K562 (cell line): ENCODE data around the gene PDLIM4. TPM values are rescaled to one million over a fixed set of nuclear protein-coding genes. Genes with fewer than 3 reads are reported as not detected.

Experiments
- CHAMP1 ChIP-seq: fragments of 450-650 bp; IDR thresholded peaks from 2 replicates; pipeline ENCODE4 v1.6.1; 2016; ENCODE audit warnings: mild to moderate bottlenecking
- DDX20 ChIP-seq: fragments of 450-650 bp; IDR thresholded peaks from 2 replicates; pipeline ENCODE4 v1.6.1; 2016; ENCODE audit warnings: missing genetic modification characterization, low read depth, mild to moderate bottlenecking, missing compliant biosample characterization, moderate library complexity
- GATA2 ChIP-seq: sonication (generic); formaldehyde crosslinking; IDR thresholded peaks from 2 replicates; pipeline ENCODE4 v1.4.0; 2020; ENCODE audit warnings: mild to moderate bottlenecking, missing genetic modification reagents
- HDAC1 ChIP-seq, 2 experiments: fragments of 450-650 bp; IDR thresholded peaks; 2 replicates each; pipeline ENCODE4 v1.6.1; 2016 to 2017; ENCODE audit warnings: inconsistent platforms in 1 of 2, mild to moderate bottlenecking in 1 of 2, moderate library complexity in 1 of 2
- HSF4 ChIP-seq: fragments of 250-450 bp; sonication (Bioruptor Pico); IDR thresholded peaks from 2 replicates; pipeline ENCODE4 v2.1.2; 2022; ENCODE audit warnings: mild to moderate bottlenecking, moderate library complexity, borderline replicate concordance
- LCOR ChIP-seq: sonication (generic); formaldehyde crosslinking; IDR thresholded peaks from 2 replicates; pipeline ENCODE4 v1.8.0; 2022; ENCODE audit warnings: mild to moderate bottlenecking, missing genetic modification reagents
- MCM5 ChIP-seq: fragments of 450-650 bp; IDR thresholded peaks from 2 replicates; pipeline ENCODE4 v1.6.1; 2016; ENCODE audit warnings: low read depth
- MEIS2 ChIP-seq: fragments of 450-650 bp; IDR thresholded peaks from 2 replicates; pipeline ENCODE4 v1.6.1; 2014; ENCODE audit warnings: mild to moderate bottlenecking; ENCODE audit not compliant: partially characterized antibody
- MITF ChIP-seq: IDR thresholded peaks from 2 replicates; pipeline ENCODE4 v1.6.1; 2014; ENCODE audit warnings: antibody characterized with exemption
- MYNN ChIP-seq, 2 experiments: sonication (generic); formaldehyde crosslinking in 1 of 2; IDR thresholded peaks; 2 replicates each; pipeline versions ENCODE4 v1.5.0 to v1.6.1; 2016 to 2020; ENCODE audit warnings: antibody characterized with exemption in 1 of 2, missing genetic modification reagents in 1 of 2
- PTRF ChIP-seq: fragments of 450-650 bp; IDR thresholded peaks from 2 replicates; pipeline ENCODE4 v1.6.1; 2016; ENCODE audit warnings: mild to moderate bottlenecking, missing genetic modification characterization, missing compliant biosample characterization
- RBM17 ChIP-seq: fragments of 200-400 bp; formaldehyde crosslinking; IDR thresholded peaks from 2 replicates; pipeline ENCODE4 v1.6.1; 2017; ENCODE audit warnings: low read depth, mild to moderate bottlenecking, low read length, borderline replicate concordance
- RCOR1 ChIP-seq, 2 experiments: IDR thresholded peaks; 2 replicates each; pipeline ENCODE4 v1.6.1; 2012; ENCODE audit warnings: low read depth in 2 of 2, low read length in 2 of 2, borderline replicate concordance in 1 of 2, improper control_type of control experiment in 1 of 2
- ZBTB17 ChIP-seq: fragments of 450-650 bp; formaldehyde crosslinking; IDR thresholded peaks from 2 replicates; pipeline ENCODE4 v1.4.0; 2020; ENCODE audit warnings: mild to moderate bottlenecking
- ZBTB49 ChIP-seq: sonication (generic); formaldehyde crosslinking; IDR thresholded peaks from 2 replicates; pipeline ENCODE4 v1.8.0; 2022; ENCODE audit warnings: missing genetic modification reagents, mild to moderate bottlenecking, borderline replicate concordance
- ZNF146 ChIP-seq: IDR thresholded peaks from one replicate; pipeline ENCODE4 v1.6.1; 2018; ENCODE audit warnings: missing compliant biosample characterization; ENCODE audit not compliant: unreplicated experiment
- ZSCAN29 ChIP-seq: fragments of 450-650 bp; IDR thresholded peaks from 2 replicates; pipeline ENCODE4 v1.6.1; 2017
- polyA plus RNA-seq, 8 experiments: library from polyadenylated mRNA; depleted of rRNA in 4 of 8; stranded (reverse) in 5 of 8; unstranded in 3 of 8; fragments of >200 nt; fragmentation: Nextera tagmentation in 2 of 8; fragmentation: Illumina TruSeq in 1 of 8; extraction: Ambion mirVana in 2 of 8; extraction: Trizol in 1 of 8; gene quantifications; 2 replicates each; pipeline versions ENCODE4 v1.2.1 to v1.2.3, GENCODE V29; 2011 to 2014; ENCODE audit warnings: inconsistent platforms in 1 of 8, missing spikeins in 1 of 8
- total RNA-seq, 7 experiments: library from RNA; depleted of rRNA in 6 of 7; stranded (reverse); fragments of >200 nt in 6 of 7; fragmentation: Illumina TruSeq in 2 of 7; extraction: Trizol in 2 of 7; gene quantifications; 2 replicates each; pipeline versions ENCODE4 v1.2.1 to v1.2.3, GENCODE V29; 2011 to 2021; ENCODE audit warnings: low replicate concordance in 1 of 7

The PDLIM4 gene
- total and polyA plus RNA-seq, 9 of the 15 experiments (the other 6 are each of a cell fraction or from before 2014, with no cell fraction given), result 0.28 to 32.8 (median 13.1) TPM

- TF ChIP-seq PTRF (no peak), ZNF146 (CRISPR knock-in tag) (no peak), HSF4 (peak; percentile 84; the same call in 1 of the 2 replicates), MYNN (IDR thresholded peaks at IDR 0.05) (peak; percentile 68; the same call in 1 of the 2 replicates), MYNN (CRISPR knock-in tag; IDR thresholded peaks at IDR 0.05) (no peak), MCM5 (no peak), DDX20 (tag) (no peak), MITF (no peak; the same call in 1 of the 2 replicates), MEIS2 (peak; percentile 88), GATA2 (peak; percentile 75), CHAMP1 (no peak), LCOR (CRISPR knock-in tag) (no peak), RCOR1 (IDR thresholded peaks at IDR 0.05; ENCODE audit: borderline replicate concordance in 1 of 2, low read depth in 2 of 2, low read length in 2 of 2) (peak; percentile 36 to 89; a peak in 3 of 4 replicates), ZBTB49 (CRISPR knock-in tag) (no peak), HDAC1 (IDR thresholded peaks at IDR 0.05) (peak in 1 of 2 experiments; percentile 60; a peak in 2 of 4 replicates), RBM17 (no peak), ZSCAN29 (no peak), ZBTB17 (CRISPR knock-in tag) (0 out of 2 replicates have a peak, but pooled peaks have one; percentile 31)
These were observed 56.5 kb downstream of the PDLIM4 start (continued) for GRCh38 chr5:132313961-132314432.
